CD14-positive monocyte (primary cell): Measurements from ENCODE around the gene DNAJB13. TPM values are rescaled to one million over a fixed set of nuclear protein-coding genes. Genes with fewer than 3 reads are reported as not detected.
A peak's percentile ranks its signal among the peaks of the same experiment; 100 is the strongest.

Source experiments
- DNase-seq, 3 donors: peaks; one replicate each; pipeline ENCODE4 v3.0.0-alpha.2; 2011 to 2022
- H2AFZ ChIP-seq: 2 replicates; pipeline ENCODE4 v1.6.0; 2012; ENCODE audit warnings: mild to moderate bottlenecking, low read depth, low read length, inconsistent platforms; ENCODE audit not compliant: insufficient read depth, poor library complexity, severe bottlenecking
- H3K27ac ChIP-seq, 2 donors: 1 replicate in 1 of 2; 2 replicates in 1 of 2; pipeline ENCODE4 v1.5.1; 2012 to 2013; ENCODE audit warnings: low read length in 2 of 2, control low read depth in 1 of 2, inconsistent platforms in 1 of 2, low read depth in 1 of 2, mild to moderate bottlenecking in 1 of 2
- H3K27me3 ChIP-seq, 2 donors: one replicate each; pipeline versions ENCODE4 v1.6.0 to v1.6.1; 2011 to 2013; ENCODE audit warnings: low read length in 2 of 2; ENCODE audit not compliant: control insufficient read depth in 2 of 2, insufficient read depth in 2 of 2
- H3K36me3 ChIP-seq, 2 donors: replicated peaks in 1 of 2; 1 replicate in 1 of 2; 2 replicates in 1 of 2; pipeline versions ENCODE4 v1.5.1 to v1.6.1; 2012 to 2013; ENCODE audit warnings: low read length in 2 of 2, control low read depth in 1 of 2, inconsistent platforms in 1 of 2, mild to moderate bottlenecking in 1 of 2; ENCODE audit not compliant: insufficient read depth in 2 of 2, control insufficient read depth in 1 of 2
- H3K4me1 ChIP-seq, 2 donors: 1 replicate in 1 of 2; 2 replicates in 1 of 2; pipeline versions ENCODE4 v1.5.1 to v1.6.1; 2012 to 2013; ENCODE audit warnings: low read length in 2 of 2, control low read depth in 1 of 2, inconsistent platforms in 1 of 2, mild to moderate bottlenecking in 1 of 2, moderate library complexity in 1 of 2; ENCODE audit not compliant: insufficient read depth in 2 of 2, control insufficient read depth in 1 of 2
- H3K4me2 ChIP-seq: replicated peaks from 2 replicates; pipeline ENCODE3; 2012; ENCODE audit warnings: low read length, moderate library complexity, mild to moderate bottlenecking; ENCODE audit not compliant: poor library complexity, severe bottlenecking; ENCODE audit errors: extremely low read depth
- H3K4me3 ChIP-seq, 3 experiments: fragments of 200-600 bp in 1 of 3; sonication (generic) in 1 of 3; replicated peaks in 1 of 3; 1 replicate in 2 of 3; 2 replicates in 1 of 3; pipeline ENCODE4 v1.5.1; 2011 to 2013; ENCODE audit warnings: low read length in 3 of 3, mild to moderate bottlenecking in 3 of 3, control low read depth in 2 of 3, low read depth in 2 of 3, inconsistent platforms in 1 of 3, moderate library complexity in 1 of 3
- H3K79me2 ChIP-seq: 2 replicates; pipeline ENCODE4 v1.6.0; 2012; ENCODE audit warnings: mild to moderate bottlenecking, control low read depth, inconsistent platforms, low read length, moderate library complexity; ENCODE audit not compliant: insufficient read depth
- H3K9ac ChIP-seq: 2 replicates; pipeline ENCODE4 v1.6.0; 2017; ENCODE audit warnings: low read length, mild to moderate bottlenecking; ENCODE audit not compliant: insufficient read depth, poor library complexity, severe bottlenecking
- H3K9me3 ChIP-seq, 2 donors: replicated peaks in 1 of 2; 1 replicate in 1 of 2; 2 replicates in 1 of 2; pipeline versions ENCODE4 v1.5.1 to v1.6.1; 2012 to 2013; ENCODE audit warnings: low read length in 2 of 2, control low read depth in 1 of 2; ENCODE audit not compliant: control insufficient read depth in 1 of 2, insufficient read depth in 1 of 2
- H4K20me1 ChIP-seq: 2 replicates; pipeline ENCODE4 v1.6.0; 2012; ENCODE audit warnings: mild to moderate bottlenecking, low read length, control low read depth, moderate library complexity; ENCODE audit not compliant: insufficient read depth
- H3K27ac Mint-ChIP-seq, 7 donors: one replicate each; pipeline ENCODE4 v1.8.0; 2020; ENCODE audit warnings: mild to moderate bottlenecking in 7 of 7, mixed read lengths in 7 of 7, moderate library complexity in 6 of 7, inconsistent platforms in 2 of 7
- H3K27me3 Mint-ChIP-seq, 3 donors: one replicate each; pipeline ENCODE4 v1.8.0; 2021 to 2022; ENCODE audit warnings: low read depth in 3 of 3, mild to moderate bottlenecking in 3 of 3, mixed read lengths in 3 of 3, moderate library complexity in 3 of 3, inconsistent platforms in 1 of 3
- H3K36me3 Mint-ChIP-seq, 2 donors: one replicate each; pipeline ENCODE4 v1.8.0; 2020; ENCODE audit warnings: mixed read lengths in 2 of 2, inconsistent platforms in 1 of 2, mild to moderate bottlenecking in 1 of 2
- H3K4me1 Mint-ChIP-seq: one replicate; pipeline ENCODE4 v1.8.0; 2020; ENCODE audit warnings: mild to moderate bottlenecking, mixed read lengths
- H3K4me3 Mint-ChIP-seq, 2 donors: one replicate each; pipeline ENCODE4 v1.8.0; 2020; ENCODE audit warnings: mild to moderate bottlenecking in 2 of 2, mixed read lengths in 2 of 2, moderate library complexity in 1 of 2
- H3K9me3 Mint-ChIP-seq, 7 donors: one replicate each; pipeline ENCODE4 v1.8.0; 2020 to 2022; ENCODE audit warnings: mixed read lengths in 7 of 7, mild to moderate bottlenecking in 6 of 7, moderate library complexity in 6 of 7, inconsistent platforms in 2 of 7
- CTCF ChIP-seq: fragments of 200-600 bp; IDR thresholded peaks from one replicate; pipeline ENCODE4 v1.8.0; 2022; ENCODE audit warnings: antibody characterized with exemption, mild to moderate bottlenecking
- WGBS: methylation state at CpG from one replicate; pipeline ENCODE4 v1.1.5; 2013; ENCODE audit warnings: missing lambda C conversion rate; ENCODE audit not compliant: insufficient coverage; 5-methylcytosine and 5-hydroxymethylcytosine counted together
- intact Hi-C, 2 donors: fragments of 100-400 bp; cut with micrococcal nuclease; formaldehyde crosslinking; loops; one replicate each; pipeline versions ENCODE4 v1.15.0 to v1.15.1; 2023
- polyA plus RNA-seq, 3 donors: library from polyadenylated mRNA; depleted of rRNA in 1 of 3; unstranded in 2 of 3; stranded (reverse) in 1 of 3; fragments of 300-500 nt in 2 of 3; fragments of >200 nt in 1 of 3; fragmentation: Illumina TruSeq in 2 of 3; gene quantifications; 1 replicate in 2 of 3; 2 replicates in 1 of 3; pipeline ENCODE4 v1.2.3, GENCODE V29; 2012 to 2021

The DNAJB13 gene
- polyA plus RNA-seq, 3 donors = not detected

- intact Hi-C loops = no loop called here
- Mint-ChIP-seq H3K36me3 (no peaks in the 10 kb centered on the region), H3K4me3 (peak overlapping the region in 1 of 2 donors; percentile 57), H3K4me1 (peaks cover 16% of the 10 kb centered on the region), H3K27me3 (no peaks in the 10 kb centered on the region), H3K27ac (peak overlapping the region; percentile 88 to 94 (median 93)), H3K9me3 (no peaks in the 10 kb centered on the region)
- Histone ChIP-seq H3K27ac (peak overlapping the region in 1 of 2 donors; percentile 94), H3K27me3 (no peaks in the 10 kb centered on the region), H3K79me2 (no peaks in the 10 kb centered on the region), H3K9me3 (no peaks in the 10 kb centered on the region), H3K36me3 (no peaks in the 10 kb centered on the region), H3K4me3 (peak overlapping the region in 1 of 3 experiments; percentile 21), H4K20me1 (no peaks in the 10 kb centered on the region), H3K4me1 (peaks cover 13 to 24% of the 10 kb centered on the region in 2 donors), H3K9ac (peak overlapping the region; percentile 57), H3K4me2 (peak overlapping the region; percentile 38), H2AFZ (no peak overlapping the region)
- WGBS = no CpG with 5 or more reads among the region's 2 CpGs
- peak; percentile 86 to 96 (median 88) for DNase-seq
- TF ChIP-seq CTCF = no peak
Measured at GRCh38 chr11:73995247-73995646, 44.4 kb downstream of the DNAJB13 start.

- H3K27me3 ChIP-seq = no peaks in the 10 kb centered on the region
- H3K27ac ChIP-seq = peak overlapping the region; percentile 5 to 94
- Mint-ChIP-seq H3K4me1 (peaks cover 16% of the 10 kb centered on the region), H3K36me3 (peaks cover 0 to under 1% of the 10 kb centered on the region in 2 donors), H3K9me3 (no peaks in the 10 kb centered on the region), H3K27me3 (no peaks in the 10 kb centered on the region), H3K4me3 (peak overlapping the region in 1 of 2 donors; percentile 57), H3K27ac (peak overlapping the region; percentile 88 to 94 (median 93))
- intact Hi-C loops = no loop called here
- peak in 1 of 3 donors; percentile 25 for DNase-seq
- H3K79me2 ChIP-seq = no peaks in the 10 kb centered on the region
- H3K9ac ChIP-seq = peak overlapping the region; percentile 44
- TF ChIP-seq CTCF = no peak
- H3K4me3 ChIP-seq = peak overlapping the region in 1 of 3 experiments; percentile 21
- 100% methylated on average over 1 of the region's 2 CpGs for WGBS
- H3K4me1 ChIP-seq = peaks cover 13 to 24% of the 10 kb centered on the region in 2 donors
- H3K9me3 ChIP-seq = no peaks in the 10 kb centered on the region
- H2AFZ ChIP-seq = no peak overlapping the region
- peaks cover 0 to under 1% of the 10 kb centered on the region in 2 donors for H3K36me3 ChIP-seq
- peak overlapping the region; percentile 38 for H3K4me2 ChIP-seq
- no peaks in the 10 kb centered on the region for H4K20me1 ChIP-seq
Measured at GRCh38 chr11:73995731-73996130, 44.9 kb downstream of the DNAJB13 start.
